Fibroblast of lung (primary cell): ENCODE data around the gene EBPL. TPM values are rescaled to one million over a fixed set of nuclear protein-coding genes. Genes with fewer than 3 reads are reported as not detected.

Experiments
- polyA plus RNA-seq, 2 donors: library from polyadenylated mRNA; depleted of rRNA in 1 of 2; stranded (reverse) in 1 of 2; unstranded in 1 of 2; fragments of >200 nt; gene quantifications; 2 replicates each; pipeline ENCODE4 v1.2.1, GENCODE V29; 2011 to 2012; ENCODE audit warnings: missing spikeins in 1 of 2
- total RNA-seq: library from RNA; depleted of rRNA; stranded (reverse); fragments of >200 nt; gene quantifications from 2 replicates; pipeline ENCODE4 v1.2.1, GENCODE V29; 2014

EBPL gene
- total and polyA plus RNA-seq, 2 donors (not counting 1 experiment from before 2014, with no cell fraction given), result 69.4 to 90.3 TPM

Other genes starting within 250 kb of the EBPL start
- gene CAB39L, start 247.4 kb downstream of the EBPL start, total RNA-seq, result 9.4 and 11.3 TPM in 2 replicates
- 11.8 and 13.0 TPM in 2 replicates for gene CAB39L, start 247.4 kb downstream of the EBPL start, polyA plus RNA-seq
- gene SETDB2, start 247.2 kb downstream of the EBPL start, total RNA-seq, result 13.4 and 13.7 TPM in 2 replicates
- 8.3 and 10.4 TPM in 2 replicates for gene SETDB2, start 247.2 kb downstream of the EBPL start, polyA plus RNA-seq
- gene PHF11, start 195.5 kb downstream of the EBPL start, total RNA-seq, result 18.5 and 26.8 TPM in 2 replicates
- gene PHF11, start 195.5 kb downstream of the EBPL start, polyA plus RNA-seq, result 32.8 and 46.8 TPM in 2 replicates
- 29.8 and 42.6 TPM in 2 replicates for gene RCBTB1, start 105.9 kb downstream of the EBPL start, total RNA-seq
- gene RCBTB1, start 105.9 kb downstream of the EBPL start, polyA plus RNA-seq, result 22.7 and 22.8 TPM in 2 replicates
- under 0.01 TPM in 1 of 2 replicates, not detected in the other for gene ARL11, start 63.0 kb downstream of the EBPL start, total RNA-seq
- gene ARL11, start 63.0 kb downstream of the EBPL start, polyA plus RNA-seq, result not detected in 2 replicates
- 27.5 and 37.0 TPM in 2 replicates for gene KPNA3, start 101.2 kb upstream of the EBPL start, total RNA-seq
- 68.3 and 73.8 TPM in 2 replicates for gene KPNA3, start 101.2 kb upstream of the EBPL start, polyA plus RNA-seq
- 3.6 and 6.6 TPM in 2 replicates for gene SPRYD7, start 244.9 kb upstream of the EBPL start, total RNA-seq
- gene SPRYD7, start 244.9 kb upstream of the EBPL start, polyA plus RNA-seq, result 5.9 and 9.4 TPM in 2 replicates